ENCODE data around the gene ZFP62. TPM values are rescaled to one million over a fixed set of nuclear protein-coding genes. Genes with fewer than 3 reads are reported as not detected.

The ZFP62 gene
- total RNA-seq, 2 experiments from 2014 or later, result 58.4 to 79.1 TPM

GRCh38 chr5:180862645-180863044, 1.6 kb upstream of the ZFP62 start:
- peaks cover 5% of the 10 kb centered on the region; the same call in 1 of the 2 replicates for H4K20me1 ChIP-seq (ENCODE audit: insufficient read depth, low read length)
- no peak for DNase-seq (ENCODE audit: low spot score)
- H3K79me2 ChIP-seq (ENCODE audit: insufficient read depth, low read depth, low read length), result peaks cover 28% of the 10 kb centered on the region
- no peak overlapping the region for H2AFZ ChIP-seq (ENCODE audit: low read length)
- peaks cover 18% of the 10 kb centered on the region for H3K4me1 ChIP-seq (ENCODE audit: insufficient read depth, low read length, poor library complexity, severe bottlenecking)
- H3K4me3 ChIP-seq (ENCODE audit: low read depth, low read length, poor library complexity, severe bottlenecking), result no peak overlapping the region
- peak overlapping the region; percentile 79; the same call in 1 of the 2 replicates for H3K4me2 ChIP-seq (ENCODE audit: low read length)
- peaks cover 20% of the 10 kb centered on the region for H3K36me3 ChIP-seq (ENCODE audit: insufficient read depth, low read length)
- no peak overlapping the region for H3K27ac ChIP-seq (ENCODE audit: low read depth, low read length, poor library complexity, severe bottlenecking)
- ChIA-PET CTCF (ENCODE audit: unreplicated experiment) (interaction anchor here (1.0 kb wide), 1 partner anchor 310 kb away, joined by 3 read pairs; no protein-coding TSS in a partner anchor), POLR2A (interaction anchor here (1.0 to 1.5 kb wide), 3 partner anchors 25 to 301 kb away, joined by 3 to 5 read pairs (median 4); no protein-coding TSS in a partner anchor)
- no peaks in the 10 kb centered on the region for H3K9me3 ChIP-seq (ENCODE audit: low read length)
- H3K9me2 ChIP-seq (ENCODE audit: insufficient read depth, low read length), result no peaks in the 10 kb centered on the region
- no TSS peak for BruUV-seq (replicated peaks)
- TF ChIP-seq EZH2phosphoT487 (IDR thresholded peaks at IDR 0.05; ENCODE audit: borderline replicate concordance, low read depth, low read length) (no peak), CTCF (conservative IDR thresholded peaks at IDR 0.05; ENCODE audit: low read length) (no peak)
- intact Hi-C loops (cut with micrococcal nuclease; ENCODE audit: unreplicated experiment), result no loop called here

DNA sequence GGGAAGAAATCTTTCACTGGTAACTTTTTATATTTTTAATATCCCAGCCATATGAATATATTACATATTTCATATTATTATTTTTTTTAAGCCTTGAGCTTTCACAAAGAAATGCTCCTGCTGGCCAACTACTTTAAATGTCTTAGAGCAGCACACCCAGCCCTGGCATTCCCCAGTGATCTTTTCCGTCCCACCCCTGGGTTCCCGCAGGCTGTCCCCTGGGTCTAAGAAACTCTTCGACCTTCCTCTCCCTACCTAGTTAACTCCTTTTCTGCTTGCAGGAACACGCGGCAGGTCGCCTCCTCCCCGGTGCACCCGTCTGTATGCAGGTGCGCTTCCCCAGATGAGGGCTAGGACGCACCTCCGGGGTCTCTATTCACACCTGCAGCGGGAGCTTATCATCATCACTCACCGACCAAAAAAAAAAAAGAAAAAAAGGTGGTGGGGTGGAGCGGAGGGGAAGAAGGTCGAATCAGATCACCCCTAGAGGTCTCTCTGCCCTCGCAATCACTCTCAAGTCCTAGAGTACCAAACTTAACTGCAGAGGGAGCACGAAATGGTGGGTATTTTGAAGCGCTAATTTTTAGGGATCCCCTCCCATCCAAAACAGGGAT, 696 bp downstream of the ZFP62 start:
- peaks cover 40% of the 10 kb centered on the region for H3K36me3 ChIP-seq (ENCODE audit: insufficient read depth, low read length)
- H3K79me2 ChIP-seq (ENCODE audit: insufficient read depth, low read depth, low read length), result peaks cover 43% of the 10 kb centered on the region
- peak overlapping the region; percentile 73; the same call in 1 of the 2 replicates for H2AFZ ChIP-seq (ENCODE audit: low read length)
- TF ChIP-seq EZH2phosphoT487 (IDR thresholded peaks at IDR 0.05; ENCODE audit: borderline replicate concordance, low read depth, low read length), result no peak
- peak; percentile 66 for TF ChIP-seq CTCF (conservative IDR thresholded peaks at IDR 0.05; ENCODE audit: low read length)
- BruUV-seq (replicated peaks), result no TSS peak
- H3K9me3 ChIP-seq (ENCODE audit: low read length), result no peaks in the 10 kb centered on the region
- peak overlapping the region; percentile 96 for H3K4me3 ChIP-seq (ENCODE audit: low read depth, low read length, poor library complexity, severe bottlenecking)
- peaks cover 5% of the 10 kb centered on the region; the same call in 1 of the 2 replicates for H4K20me1 ChIP-seq (ENCODE audit: insufficient read depth, low read length)
- no peaks in the 10 kb centered on the region for H3K9me2 ChIP-seq (ENCODE audit: insufficient read depth, low read length)
- H3K4me2 ChIP-seq (ENCODE audit: low read length), result peak overlapping the region; percentile 74
- intact Hi-C loops (cut with micrococcal nuclease; ENCODE audit: unreplicated experiment), result loop anchor here (1.0 to 2.0 kb wide), 7 partner anchors 29 to 312 kb away; partner anchors contain the start of gene MGAT1
- CTCF ChIA-PET (ENCODE audit: unreplicated experiment), result no interaction called here
- DNase-seq (ENCODE audit: low spot score), result peak; percentile 90
- peaks cover 18% of the 10 kb centered on the region for H3K4me1 ChIP-seq (ENCODE audit: insufficient read depth, low read length, poor library complexity, severe bottlenecking)
- peak overlapping the region; percentile 95 for H3K27ac ChIP-seq (ENCODE audit: low read depth, low read length, poor library complexity, severe bottlenecking)
- POLR2A ChIA-PET, result interaction anchor here (0.6 to 4.0 kb wide), 11 partner anchors 10 to 1244 kb away, joined by 3 to 24 read pairs (median 4); no protein-coding TSS in a partner anchor

- peaks cover 18% of the 10 kb centered on the region for H3K4me1 ChIP-seq (ENCODE audit: insufficient read depth, low read length, poor library complexity, severe bottlenecking)
- CTCF ChIA-PET (ENCODE audit: unreplicated experiment), result no interaction called here
- TF ChIP-seq EZH2phosphoT487 (IDR thresholded peaks at IDR 0.05; ENCODE audit: borderline replicate concordance, low read depth, low read length) (no peak), CTCF (conservative IDR thresholded peaks at IDR 0.05; ENCODE audit: low read length) (no peak)
- peaks cover 50% of the 10 kb centered on the region for H3K79me2 ChIP-seq (ENCODE audit: insufficient read depth, low read depth, low read length)
- H3K4me3 ChIP-seq (ENCODE audit: low read depth, low read length, poor library complexity, severe bottlenecking), result no peak overlapping the region
- H3K4me2 ChIP-seq (ENCODE audit: low read length), result peak overlapping the region; percentile 74; the same call in 1 of the 2 replicates
- H3K27ac ChIP-seq (ENCODE audit: low read depth, low read length, poor library complexity, severe bottlenecking), result no peak overlapping the region
- H3K36me3 ChIP-seq (ENCODE audit: insufficient read depth, low read length), result peaks cover 58% of the 10 kb centered on the region
- intact Hi-C loops (cut with micrococcal nuclease; ENCODE audit: unreplicated experiment), result no loop called here
- no peak overlapping the region for H2AFZ ChIP-seq (ENCODE audit: low read length)
- DNase-seq (ENCODE audit: low spot score), result no peak
- H4K20me1 ChIP-seq (ENCODE audit: insufficient read depth, low read length), result peaks cover 5% of the 10 kb centered on the region; the same call in 1 of the 2 replicates
- H3K9me2 ChIP-seq (ENCODE audit: insufficient read depth, low read length), result no peaks in the 10 kb centered on the region
- POLR2A ChIA-PET, result interaction anchor here (0.6 to 4.0 kb wide), 4 partner anchors 8 to 356 kb away, joined by 3 to 24 read pairs (median 6); no protein-coding TSS in a partner anchor
- BruUV-seq (replicated peaks), result no TSS peak
- no peaks in the 10 kb centered on the region for H3K9me3 ChIP-seq (ENCODE audit: low read length)
These were observed 2.5 kb downstream of the ZFP62 start for GRCh38 chr5:180858586-180858985.
